Measurements from ENCODE around the gene ZNF541. TPM values are rescaled to one million over a fixed set of nuclear protein-coding genes. Genes with fewer than 3 reads are reported as not detected.

Gene ZNF541
- total and polyA plus RNA-seq, 2 donors (not counting 3 experiments of a cell fraction or from before 2014, with no cell fraction given) = 0.03 to 0.13 TPM

GRCh38 chr19:47564081-47564480 is 8.9 kb downstream of the ZNF541 start:
- H3K9me3 ChIP-seq (replicated peaks; ENCODE audit: control insufficient read depth, insufficient read depth, low read length) = no peaks in the 10 kb centered on the region
- no peak overlapping the region for H2AFZ ChIP-seq (ENCODE audit: low read depth, low read length)
- H3K79me2 ChIP-seq (ENCODE audit: control insufficient read depth, insufficient read depth, low read length) = no peaks in the 10 kb centered on the region
- TF ChIP-seq GATA2 (IDR thresholded peaks at IDR 0.05; ENCODE audit: insufficient read depth, insufficient read length, low read depth, low read length) (no peak), EZH2 (IDR thresholded peaks at IDR 0.05; ENCODE audit: borderline replicate concordance, low read depth, low read length, severe bottlenecking) (no peak), MAX (IDR thresholded peaks at IDR 0.05; ENCODE audit: insufficient read depth, insufficient read length) (no peak), POLR2A (IDR thresholded peaks at IDR 0.05; ENCODE audit: low read depth, low read length) (no peak), JUN (IDR thresholded peaks at IDR 0.05; ENCODE audit: borderline replicate concordance, insufficient read depth, insufficient read length, low read depth) (no peak), CTCF (IDR thresholded peaks at IDR 0.05; ENCODE audit: extremely low read depth in 1 of 2, insufficient read depth in 1 of 2, low read depth in 1 of 2, low read length in 2 of 2) (no peak), POLR2AphosphoS5 (IDR thresholded peaks at IDR 0.05; ENCODE audit: insufficient read depth, low read depth, low read length) (no peak), MYC (IDR thresholded peaks at IDR 0.05; ENCODE audit: low read depth, low read length) (no peak), FOS (IDR thresholded peaks at IDR 0.05; ENCODE audit: borderline replicate concordance, insufficient read depth, low read length) (no peak)
- FAIRE-seq (no peak), DNase-seq (ENCODE audit: low read depth, low spot score) (no peak)
- dilution Hi-C loops (cut with MboI; ENCODE audit: extremely low pct_ligation_motif_present, low sequenced_read_pairs) (no loop called here), intact Hi-C loops (cut with micrococcal nuclease) (no loop called here)
- CTCF ChIA-PET = no interaction called here
- no peaks in the 10 kb centered on the region for H3K4me1 ChIP-seq (ENCODE audit: control insufficient read depth, extremely low read depth, insufficient read depth, low read length)
- no peak overlapping the region for H3K9ac ChIP-seq (replicated peaks; ENCODE audit: extremely low read depth, insufficient read depth, low read length)
- no peak overlapping the region for H3K4me2 ChIP-seq (ENCODE audit: insufficient read depth, low read length)
- H3K9me1 ChIP-seq (replicated peaks; ENCODE audit: control insufficient read depth, extremely low read depth, insufficient read depth, low read length) = no peaks in the 10 kb centered on the region
- no peaks in the 10 kb centered on the region for H3K36me3 ChIP-seq (ENCODE audit: control insufficient read depth in 2 of 2, extremely low read depth in 1 of 2, insufficient read depth in 2 of 2, low read length in 2 of 2)
- POLR2A ChIA-PET = no interaction called here
- no peaks in the 10 kb centered on the region for H4K20me1 ChIP-seq (replicated peaks; ENCODE audit: control insufficient read depth, extremely low read depth, insufficient read depth, low read length)
- no TSS peak for BruUV-seq (replicated peaks)
- H3K27ac ChIP-seq (ENCODE audit: insufficient read depth, low read depth, low read length) = no peak overlapping the region
- peaks cover 3 to 5% of the 10 kb centered on the region in 2 experiments for H3K27me3 ChIP-seq (ENCODE audit: control insufficient read depth in 2 of 2, insufficient read depth in 2 of 2, low read length in 2 of 2)
- no peak overlapping the region for H3K4me3 ChIP-seq (replicated peaks in 1 of 3; ENCODE audit: insufficient read depth in 1 of 3, low read depth in 1 of 3, low read length in 3 of 3)
